Fibroblast of the aortic adventitia (primary cell): Measurements from ENCODE around the gene IFI35. TPM values are rescaled to one million over a fixed set of nuclear protein-coding genes. Genes with fewer than 3 reads are reported as not detected.

ENCODE experiments used
- DNase-seq: peaks from one replicate; pipeline ENCODE4 v3.0.0-alpha.2; 2010; ENCODE audit warnings: low read depth
- H3K4me3 ChIP-seq: 2 replicates; pipeline ENCODE4 v1.5.1; 2011; ENCODE audit warnings: low read depth, mild to moderate bottlenecking, control low read depth, low read length, moderate library complexity
- CTCF ChIP-seq: IDR thresholded peaks from 2 replicates; pipeline ENCODE4 v1.5.1; 2011; ENCODE audit warnings: mild to moderate bottlenecking, low read length, control low read depth, inconsistent platforms; ENCODE audit not compliant: insufficient read depth
- small RNA-seq: library from RNA; depleted of rRNA; stranded (forward); fragments of <200 nt; gene quantifications from one replicate; pipeline ENCODE3, GENCODE V24; 2012
- total RNA-seq: library from RNA; depleted of rRNA; stranded (reverse); fragments of >200 nt; gene quantifications from 2 replicates; pipeline ENCODE4 v1.2.3, GENCODE V29; 2012; ENCODE audit warnings: low replicate concordance

The IFI35 gene
- total RNA-seq, 1 donor = 34.7 TPM

GRCh38 chr17:43062984-43063638, 56.5 kb downstream of the IFI35 start:
- no peak for TF ChIP-seq CTCF
- no peak overlapping the region for H3K4me3 ChIP-seq
- DNase-seq = no peak

Small RNAs within 50 kb of the gene (small RNA-seq; reads per million reads assigned to genes)
- gene AARSD1 = not detected

Other genes with a start within 250 kb of the IFI35 start
- gene RAMP2, start 245.6 kb upstream of the IFI35 start, total RNA-seq = 0.27 and 4.8 TPM in 2 replicates
- gene VPS25, start 233.3 kb upstream of the IFI35 start, total RNA-seq = 4.2 and 57.2 TPM in 2 replicates
- gene WNK4, start 226.2 kb upstream of the IFI35 start, total RNA-seq = 0.45 and 3.5 TPM in 2 replicates
- gene COA3, start 208.1 kb upstream of the IFI35 start, total RNA-seq = 40.8 and 67.5 TPM in 2 replicates
- 0.54 TPM in 1 of 2 replicates, not detected in the other for gene CNTD1, start 207.9 kb upstream of the IFI35 start, total RNA-seq
- 72.6 and 99.3 TPM in 2 replicates for gene BECN1, start 182.5 kb upstream of the IFI35 start, total RNA-seq
- gene PSME3, start 173.4 kb upstream of the IFI35 start, total RNA-seq = 86.3 and 101 TPM in 2 replicates
- gene AOC2, start 162.2 kb upstream of the IFI35 start, total RNA-seq = 0.25 and 0.72 TPM in 2 replicates
- under 0.01 and 0.08 TPM in 2 replicates for gene AOC3, start 155.6 kb upstream of the IFI35 start, total RNA-seq
- gene G6PC1, start 106.0 kb upstream of the IFI35 start, total RNA-seq = not detected in 2 replicates
- gene AARSD1, start 42.3 kb upstream of the IFI35 start, total RNA-seq = 18.9 and 20.0 TPM in 2 replicates
- 0.18 and 0.65 TPM in 2 replicates for gene PTGES3L, start 26.7 kb upstream of the IFI35 start, total RNA-seq
- 7.7 and 12.1 TPM in 2 replicates for gene RUNDC1, start 26.2 kb upstream of the IFI35 start, total RNA-seq
- 336 and 1,876 TPM in 2 replicates for gene RPL27, start 8.4 kb upstream of the IFI35 start, total RNA-seq
- 435 and 461 TPM in 2 replicates for gene VAT1, start 15.6 kb downstream of the IFI35 start, total RNA-seq
- 0.45 and 0.98 TPM in 2 replicates for gene RND2, start 18.4 kb downstream of the IFI35 start, total RNA-seq
- gene BRCA1, start 118.6 kb downstream of the IFI35 start, total RNA-seq = 13.0 and 44.6 TPM in 2 replicates
- 63.2 and 111 TPM in 2 replicates for gene NBR1, start 164.4 kb downstream of the IFI35 start, total RNA-seq
- 4.3 and 7.2 TPM in 2 replicates for gene TMEM106A, start 205.1 kb downstream of the IFI35 start, total RNA-seq
- gene CCDC200, start 221.8 kb downstream of the IFI35 start, total RNA-seq = not detected in 2 replicates
- gene RNU2-1, start 227.2 kb downstream of the IFI35 start, total RNA-seq = not detected in 2 replicates